GM19324 (cell line): Measurements from ENCODE around the gene CHCHD1.
"Not testable (repeated sequence)": the region's sequence is repeated elsewhere in the genome, so short reads cannot be mapped to it uniquely, and the experiment has no call there.

Source experiments
- ATAC-seq: cut with Tn5 transposase; IDR thresholded peaks from one replicate; pipeline ENCODE4 v1.9.1; 2021; ENCODE audit warnings: mild to moderate bottlenecking, moderate library complexity; ENCODE audit not compliant: unreplicated experiment, low FRiP score

CHCHD1 gene

GRCh38 chr10:73790886-73791625 is 9.2 kb downstream of the CHCHD1 start:
- no peak for ATAC-seq

GRCh38 chr10:73791871-73792400 is 10.1 kb downstream of the CHCHD1 start:
- ATAC-seq, result no peak

- ATAC-seq, result no peak
These were observed 11.6 kb downstream of the CHCHD1 start for GRCh38 chr10:73793456-73793855.

GRCh38 chr10:73795491-73795890 is 13.6 kb downstream of the CHCHD1 start:
- ATAC-seq, result not testable (repeated sequence)

GRCh38 chr10:73796035-73796434 is 14.2 kb downstream of the CHCHD1 start:
- ATAC-seq, result not testable (repeated sequence)

GRCh38 chr10:73796766-73797165 is 14.9 kb downstream of the CHCHD1 start:
- no peak for ATAC-seq

- no peak for ATAC-seq
These were observed 15.6 kb downstream of the CHCHD1 start for GRCh38 chr10:73797324-73798025.

- ATAC-seq, result no peak
These were observed 16.2 kb downstream of the CHCHD1 start for GRCh38 chr10:73798087-73798486.

- ATAC-seq, result no peak
These were observed 17.2 kb downstream of the CHCHD1 start for GRCh38 chr10:73798927-73799560.

GRCh38 chr10:73799899-73800559 is 18.2 kb downstream of the CHCHD1 start:
- ATAC-seq, result no peak

- ATAC-seq, result no peak
These were observed 18.9 kb downstream of the CHCHD1 start for GRCh38 chr10:73800560-73801252.

- no peak for ATAC-seq
These were observed 19.4 kb downstream of the CHCHD1 start for GRCh38 chr10:73801253-73801590.

GRCh38 chr10:73802276-73802991 is 20.6 kb downstream of the CHCHD1 start:
- ATAC-seq, result no peak

- no peak for ATAC-seq
These were observed 21.9 kb downstream of the CHCHD1 start for GRCh38 chr10:73803680-73804286.

- ATAC-seq, result no peak
These were observed 24.5 kb downstream of the CHCHD1 start for GRCh38 chr10:73806176-73806950.

- ATAC-seq, result no peak
These were observed 25.6 kb downstream of the CHCHD1 start for GRCh38 chr10:73807471-73807870.

GRCh38 chr10:73808021-73808815 is 26.4 kb downstream of the CHCHD1 start:
- ATAC-seq, result no peak
